Ureter (tissue), 1 donor: ENCODE data around the gene GTF3C5. TPM values are rescaled to one million over a fixed set of nuclear protein-coding genes. Genes with fewer than 3 reads are reported as not detected.
"Not testable (repeated sequence)": the region's sequence is repeated elsewhere in the genome, so short reads cannot be mapped to it uniquely, and the experiment has no call there.

Source experiments
- DNase-seq: peaks from one replicate; pipeline ENCODE4 v3.0.0-alpha.2; 2020; ENCODE audit warnings: low spot score
- total RNA-seq: library from RNA; stranded (reverse); gene quantifications from one replicate; pipeline ENCODE4 v1.2.4, GENCODE V29; 2023
- donor health status: DM: yes; HTN: yes; CAD: no.

GTF3C5 gene
- total RNA-seq, 1 donor from 2014 or later = 60.7 TPM

GRCh38 chr9:132995879-132996278 is 34.9 kb upstream of the GTF3C5 start:
- no peak for DNase-seq

GRCh38 chr9:132996526-132996925 is 34.3 kb upstream of the GTF3C5 start:
- no peak for DNase-seq

- no peak for DNase-seq
Measured at GRCh38 chr9:132997591-132997990, 33.2 kb upstream of the GTF3C5 start.

- DNase-seq = not testable (repeated sequence)
Measured at GRCh38 chr9:132998221-132998620, 32.6 kb upstream of the GTF3C5 start.

- DNase-seq = no peak
Measured at GRCh38 chr9:132998831-132999635, 31.8 kb upstream of the GTF3C5 start.

- DNase-seq = no peak
Measured at GRCh38 chr9:133002147-133003070, 28.4 kb upstream of the GTF3C5 start.

GRCh38 chr9:133003071-133003461 is 27.7 kb upstream of the GTF3C5 start:
- DNase-seq = no peak

GRCh38 chr9:133003671-133004090 is 27.1 kb upstream of the GTF3C5 start:
- no peak for DNase-seq

- DNase-seq = no peak
Measured at GRCh38 chr9:133004091-133004998, 26.5 kb upstream of the GTF3C5 start.

GRCh38 chr9:133004999-133005760 is 25.6 kb upstream of the GTF3C5 start:
- no peak for DNase-seq

- no peak for DNase-seq
Measured at GRCh38 chr9:133005957-133006356, 24.8 kb upstream of the GTF3C5 start.

GRCh38 chr9:133006731-133007352 is 24.0 kb upstream of the GTF3C5 start:
- DNase-seq = no peak

- DNase-seq = no peak
Measured at GRCh38 chr9:133008406-133008805, 22.4 kb upstream of the GTF3C5 start.

GRCh38 chr9:133008824-133009223 is 22.0 kb upstream of the GTF3C5 start:
- DNase-seq = no peak

GRCh38 chr9:133009906-133010582 is 20.8 kb upstream of the GTF3C5 start:
- no peak for DNase-seq

GRCh38 chr9:133014696-133015095 is 16.1 kb upstream of the GTF3C5 start:
- DNase-seq = no peak

- DNase-seq = no peak
Measured at GRCh38 chr9:133023117-133023890, 7.5 kb upstream of the GTF3C5 start.

GRCh38 chr9:133026426-133026825 is 4.4 kb upstream of the GTF3C5 start:
- no peak for DNase-seq

- no peak for DNase-seq
Measured at GRCh38 chr9:133027134-133027533, 3.7 kb upstream of the GTF3C5 start.
